Lower leg skin (tissue), 3 donors: ENCODE results near the gene LAMC2.

Experiments used
- POLR2A ChIP-seq, 2 donors: fragments of 450-650 bp; IDR thresholded peaks; one replicate each; pipeline ENCODE4 v1.6.1; 2016 to 2017; ENCODE audit warnings: antibody characterized with exemption in 2 of 2, mild to moderate bottlenecking in 1 of 2, moderate library complexity in 1 of 2
- TF ChIP-seq, protein P1 (sequence below), 3 donors: fragments of 450-650 bp; IDR thresholded peaks; one replicate each; pipeline ENCODE4 v1.5.1; 2016; ENCODE audit warnings: antibody characterized with exemption in 3 of 3, mild to moderate bottlenecking in 3 of 3, moderate library complexity in 2 of 3

DNA sequence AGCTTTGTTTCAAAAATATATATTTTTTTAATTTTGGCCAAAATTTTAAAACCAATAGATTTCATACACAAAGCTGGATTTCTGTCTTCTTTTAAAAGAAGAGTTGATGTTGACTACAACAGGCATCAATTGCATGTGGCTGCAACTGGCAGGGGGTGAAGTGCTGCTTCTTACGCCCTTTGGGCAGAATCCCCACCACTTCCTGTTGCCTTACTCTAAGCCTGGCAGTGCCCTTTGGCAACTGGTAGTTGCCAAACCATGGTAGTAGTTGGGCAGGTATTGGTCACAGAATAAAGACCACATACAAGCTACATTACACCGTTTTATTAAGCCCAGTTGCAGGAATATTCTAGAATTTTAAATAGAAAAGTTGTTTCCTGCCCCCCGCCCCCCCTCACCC, 17.0 kb downstream of the LAMC2 start:
- TF ChIP-seq, protein P1, sequence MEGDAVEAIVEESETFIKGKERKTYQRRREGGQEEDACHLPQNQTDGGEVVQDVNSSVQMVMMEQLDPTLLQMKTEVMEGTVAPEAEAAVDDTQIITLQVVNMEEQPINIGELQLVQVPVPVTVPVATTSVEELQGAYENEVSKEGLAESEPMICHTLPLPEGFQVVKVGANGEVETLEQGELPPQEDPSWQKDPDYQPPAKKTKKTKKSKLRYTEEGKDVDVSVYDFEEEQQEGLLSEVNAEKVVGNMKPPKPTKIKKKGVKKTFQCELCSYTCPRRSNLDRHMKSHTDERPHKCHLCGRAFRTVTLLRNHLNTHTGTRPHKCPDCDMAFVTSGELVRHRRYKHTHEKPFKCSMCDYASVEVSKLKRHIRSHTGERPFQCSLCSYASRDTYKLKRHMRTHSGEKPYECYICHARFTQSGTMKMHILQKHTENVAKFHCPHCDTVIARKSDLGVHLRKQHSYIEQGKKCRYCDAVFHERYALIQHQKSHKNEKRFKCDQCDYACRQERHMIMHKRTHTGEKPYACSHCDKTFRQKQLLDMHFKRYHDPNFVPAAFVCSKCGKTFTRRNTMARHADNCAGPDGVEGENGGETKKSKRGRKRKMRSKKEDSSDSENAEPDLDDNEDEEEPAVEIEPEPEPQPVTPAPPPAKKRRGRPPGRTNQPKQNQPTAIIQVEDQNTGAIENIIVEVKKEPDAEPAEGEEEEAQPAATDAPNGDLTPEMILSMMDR (IDR thresholded peaks at IDR 0.05): no peak
- no peak for TF ChIP-seq POLR2A (IDR thresholded peaks at IDR 0.05)
